Stimulated activated CD8-positive, alpha-beta memory T cell treated with anti-CD3 and anti-CD28 coated beads, Interleukin-12 subunit alpha, Interleukin-12 subunit beta, amount 100 ng/mL, for 1 hour (primary cell): ENCODE data around the gene SLC25A22.

ENCODE experiments used
- DNase-seq: peaks from one replicate; pipeline ENCODE4 v3.0.0-alpha.2; 2020; ENCODE audit warnings: low read depth

The SLC25A22 gene

GRCh38 chr11:771617-772204, 26.4 kb downstream of the SLC25A22 start:
- DNase-seq, result no peak

DNA sequence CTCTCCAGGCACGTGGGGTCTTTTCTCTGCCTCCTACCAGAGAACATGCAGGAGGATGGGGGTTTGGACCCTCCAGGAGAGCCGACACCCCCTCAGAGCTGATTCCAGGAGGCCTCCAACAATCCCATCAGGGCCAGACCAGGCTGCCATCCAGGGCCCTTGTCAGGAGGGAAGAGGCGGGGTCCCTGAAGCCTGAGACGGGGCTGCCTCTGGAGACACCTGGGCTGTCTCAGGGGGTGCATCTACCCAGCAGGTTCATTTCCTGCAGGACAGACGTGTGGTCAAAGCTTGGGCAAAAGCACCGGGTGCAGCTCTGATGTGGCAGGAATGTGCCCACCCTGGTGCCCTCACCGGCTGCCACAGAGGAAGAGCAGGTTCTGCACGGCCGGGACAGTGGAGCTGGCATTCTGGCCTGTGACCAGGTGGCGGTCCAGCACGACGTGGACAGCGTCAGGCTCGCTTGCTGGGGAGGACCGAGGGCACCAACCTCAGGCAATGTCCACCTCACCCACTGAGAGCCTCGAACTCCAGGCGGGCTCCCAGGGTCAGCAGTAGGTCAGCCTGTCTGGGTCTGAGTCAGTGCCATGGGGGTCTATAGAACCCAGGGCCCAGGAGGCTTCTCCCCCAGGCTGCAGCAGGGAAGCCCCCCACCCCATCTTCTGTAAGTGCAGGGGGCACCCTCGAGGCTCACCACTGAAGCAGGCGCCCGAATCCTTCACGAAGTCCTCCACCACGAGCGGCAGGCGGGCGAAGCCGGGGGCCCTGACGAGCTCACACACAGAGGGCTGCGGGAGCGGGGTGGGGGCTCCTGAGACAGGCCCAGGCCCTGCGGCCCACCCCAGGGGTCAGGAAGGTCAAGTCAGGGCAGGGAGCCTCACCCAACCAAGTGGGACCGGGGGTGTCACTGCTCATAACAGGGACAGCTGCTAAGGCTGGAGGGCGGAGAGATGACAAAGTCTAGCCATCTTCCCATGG, 27.2 kb downstream of the SLC25A22 start:
- no peak for DNase-seq

GRCh38 chr11:769887-770641, 28.0 kb downstream of the SLC25A22 start:
- no peak for DNase-seq

DNA sequence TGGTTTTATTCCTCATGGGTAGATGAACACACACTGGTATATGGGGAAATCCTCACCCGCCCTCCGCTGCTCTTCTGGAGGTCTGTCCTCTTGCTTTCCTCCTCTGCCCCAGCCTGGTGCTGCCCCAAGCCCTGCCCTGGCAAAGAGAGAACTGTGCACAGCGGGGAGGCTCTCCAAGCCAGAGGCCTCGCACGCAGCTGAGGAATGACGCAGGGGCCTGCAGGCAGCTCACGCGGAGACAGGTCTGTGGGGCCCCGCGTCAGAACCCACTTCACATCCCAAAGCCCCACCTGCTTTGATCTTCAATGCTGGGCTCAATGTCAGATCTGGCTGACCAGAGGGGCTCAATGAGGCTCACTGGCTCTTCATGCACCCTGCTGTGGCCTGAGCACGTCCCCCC, 30.8 kb downstream of the SLC25A22 start:
- DNase-seq, result no peak

- DNase-seq, result no peak
These were observed 31.2 kb downstream of the SLC25A22 start for GRCh38 chr11:766936-767210.

- no peak for DNase-seq
These were observed 31.8 kb downstream of the SLC25A22 start for GRCh38 chr11:766106-766935.

DNA sequence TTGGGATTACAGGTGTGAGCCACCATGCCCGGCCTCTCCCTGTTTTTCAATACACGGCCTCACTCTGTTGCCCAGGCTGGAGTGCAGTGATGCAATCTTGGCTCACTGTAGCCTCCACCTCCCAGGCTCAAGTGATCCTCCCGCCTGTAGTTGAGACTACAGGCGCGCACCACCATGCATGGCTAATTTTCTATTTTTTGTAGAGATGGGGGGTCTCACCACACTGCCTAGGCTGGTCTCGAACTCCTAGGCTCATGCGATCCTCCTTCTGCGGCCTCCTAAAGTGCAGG, 32.3 kb downstream of the SLC25A22 start:
- DNase-seq, result no peak

GRCh38 chr11:765025-765801, 32.9 kb downstream of the SLC25A22 start:
- peak; percentile 32 for DNase-seq

GRCh38 chr11:764322-765024, 33.6 kb downstream of the SLC25A22 start:
- DNase-seq, result no peak

DNA sequence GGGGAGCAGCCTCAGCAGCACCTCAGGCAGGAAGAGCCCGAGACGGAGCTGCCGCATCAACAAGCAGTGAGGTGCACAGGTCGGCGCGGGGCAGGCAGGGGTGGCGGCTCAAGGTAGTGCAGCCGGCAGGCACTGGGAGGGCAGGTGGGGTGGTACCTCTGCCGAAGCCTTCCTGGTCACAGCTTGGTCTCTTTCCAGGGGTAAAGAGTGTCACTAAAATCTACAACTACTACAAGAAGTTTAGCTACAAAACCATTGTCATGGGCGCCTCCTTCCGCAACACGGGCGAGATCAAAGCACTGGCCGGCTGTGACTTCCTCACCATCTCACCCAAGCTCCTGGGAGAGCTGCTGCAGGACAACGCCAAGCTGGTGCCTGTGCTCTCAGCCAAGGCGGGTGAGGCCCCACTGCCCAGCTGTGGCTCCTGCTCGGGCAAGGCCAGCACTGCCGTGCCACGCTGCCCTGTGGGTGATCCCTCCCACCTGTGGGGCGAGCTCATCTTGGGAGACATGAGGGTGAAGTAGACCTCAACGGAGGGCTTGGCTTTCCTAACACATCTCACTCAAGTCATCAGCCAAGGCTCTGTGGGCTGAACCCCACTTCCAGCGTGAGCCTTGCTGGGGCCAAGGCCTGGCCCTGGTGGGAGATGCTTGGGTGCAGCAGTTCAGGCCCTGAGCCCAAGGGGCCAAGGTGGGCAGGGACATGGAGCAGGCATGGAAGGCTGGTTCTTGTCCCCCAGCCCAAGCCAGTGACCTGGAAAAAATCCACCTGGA, 34.3 kb downstream of the SLC25A22 start:
- no peak for DNase-seq

DNA sequence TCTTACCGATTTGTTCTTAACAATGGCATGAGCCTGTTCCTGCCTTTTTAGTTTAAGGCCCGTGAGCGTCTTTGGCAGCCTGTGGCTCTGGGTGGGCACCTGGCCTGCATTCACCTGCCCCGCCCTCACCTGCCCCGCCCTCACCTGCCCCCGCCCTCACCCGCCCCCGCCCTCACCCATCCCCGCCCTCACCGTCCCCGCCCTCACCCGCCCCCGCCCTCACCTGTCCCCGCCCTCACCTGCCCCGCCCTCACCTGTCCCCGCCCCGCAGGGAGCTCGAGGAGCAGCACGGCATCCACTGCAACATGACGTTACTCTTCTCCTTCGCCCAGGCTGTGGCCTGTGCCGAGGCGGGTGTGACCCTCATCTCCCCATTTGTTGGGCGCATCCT, 35.0 kb downstream of the SLC25A22 start:
- DNase-seq, result no peak

GRCh38 chr11:762421-763072, 35.5 kb downstream of the SLC25A22 start:
- DNase-seq, result no peak

DNA sequence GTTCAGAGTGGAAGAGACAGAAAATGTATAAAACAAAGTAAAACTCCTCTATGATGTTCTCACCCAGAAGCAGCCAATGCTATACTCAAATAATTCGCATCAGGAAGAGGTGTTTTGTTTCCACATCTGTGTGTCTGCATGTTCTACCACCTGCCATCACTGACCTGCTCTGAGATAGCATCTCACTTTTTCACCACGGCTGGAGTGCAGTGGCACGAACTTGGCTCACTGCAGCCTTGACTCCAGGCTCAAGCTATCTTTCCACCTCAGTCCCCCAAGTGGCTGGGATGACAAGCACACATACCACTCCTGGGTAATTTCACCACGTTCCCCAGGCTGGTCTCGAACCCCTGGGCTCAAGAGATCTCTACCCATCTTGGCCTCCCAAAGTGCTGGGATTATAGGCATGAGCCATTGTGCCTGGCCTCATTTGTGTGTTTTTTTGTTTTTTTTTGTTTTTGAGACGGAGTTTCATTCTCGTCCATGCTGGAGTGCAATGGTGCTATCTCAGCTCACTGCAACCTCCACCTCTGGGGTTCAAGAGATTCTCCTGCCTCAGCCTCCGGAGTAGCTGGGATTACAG, 36.5 kb downstream of the SLC25A22 start:
- DNase-seq, result no peak

DNA sequence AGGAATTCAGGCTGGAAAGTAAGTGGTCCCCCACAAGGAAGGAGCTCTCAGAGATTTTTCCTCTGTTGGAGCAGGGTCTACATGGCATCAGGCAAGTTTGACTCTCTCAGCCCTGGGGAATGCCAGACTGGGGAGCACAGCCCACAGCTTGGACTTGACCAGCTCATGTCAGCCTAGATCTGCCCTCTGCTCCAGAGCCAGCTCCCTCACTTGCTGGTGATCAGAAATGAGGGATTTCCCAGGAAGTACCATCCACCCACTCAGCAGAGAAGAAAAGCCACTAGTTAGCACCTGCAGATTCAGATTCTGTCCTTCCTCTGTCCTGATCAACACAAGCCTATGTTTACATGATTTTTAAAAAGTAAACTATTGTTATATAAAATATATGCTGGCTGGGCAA, 37.8 kb downstream of the SLC25A22 start:
- no peak for DNase-seq

- DNase-seq, result no peak
These were observed 48.4 kb downstream of the SLC25A22 start for GRCh38 chr11:749731-750130.

- DNase-seq, result no peak
These were observed 50.1 kb downstream of the SLC25A22 start for GRCh38 chr11:748007-748359.

DNA sequence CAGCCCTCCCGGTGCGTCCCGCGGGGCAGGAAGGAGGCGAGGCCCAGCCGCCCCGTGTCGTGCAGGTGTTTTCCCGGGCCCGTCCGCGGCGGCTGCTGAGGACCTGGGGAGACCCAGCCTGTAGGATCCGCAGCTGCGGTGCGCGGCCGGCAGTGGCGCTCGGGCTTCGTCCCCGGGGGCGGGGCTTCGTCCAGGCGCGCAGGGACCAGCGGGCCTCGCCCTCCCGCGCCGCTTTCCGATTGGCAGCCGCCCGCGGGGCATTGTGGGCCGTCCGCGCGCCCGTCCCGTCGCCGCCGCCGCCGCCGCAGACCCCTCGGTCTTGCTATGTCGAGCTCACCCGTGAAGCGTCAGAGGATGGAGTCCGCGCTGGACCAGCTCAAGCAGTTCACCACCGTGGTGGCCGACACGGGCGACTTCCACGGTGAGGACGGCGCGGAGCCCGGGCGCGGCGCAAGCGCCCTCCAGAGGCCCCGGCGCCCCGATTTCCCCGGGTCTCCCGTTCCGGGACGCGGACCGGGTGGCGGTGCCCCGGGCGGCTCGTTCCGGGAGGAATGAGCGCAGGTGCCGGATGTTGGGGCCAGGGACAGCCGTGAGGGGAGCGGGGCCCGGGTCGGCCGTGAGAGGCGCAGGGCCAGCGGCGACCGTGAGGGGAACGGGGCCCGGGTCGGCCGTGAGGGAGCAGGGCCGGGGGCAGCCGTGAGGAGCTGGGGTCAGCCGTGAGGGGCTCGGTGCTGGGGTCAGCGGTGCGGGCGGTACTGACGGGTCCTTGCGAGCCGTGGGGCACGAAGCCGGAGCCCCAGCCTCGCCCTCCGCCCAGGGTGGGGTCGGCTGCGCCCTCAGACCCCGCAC, 50.7 kb downstream of the SLC25A22 start, which contains the start of gene TALDO1:
Gene TALDO1 (plus strand): TSS at position 307 of the 849 bp plus-strand sequence. CDS start 18 bp downstream, at position 325.
- DNase-seq, result peak; percentile 57
